A673 (cell line): ENCODE data around the gene ECE1. TPM values are rescaled to one million over a fixed set of nuclear protein-coding genes. Genes with fewer than 3 reads are reported as not detected.

Experiments used
- BruUV-seq: library from RNA; stranded (reverse); fragments of 400-500 nt; replicated peaks from 2 replicates; lab custom pipeline; 2021; lab: Mats Ljungman, UMichigan
- CTCF ChIA-PET: fragments of 300-600 bp; sonication (Branson Sonifier 250); formaldehyde crosslinking; loops from one replicate; lab custom pipeline; 2022; ENCODE audit warnings: antibody characterized with exemption; lab: Charles Lee
- POLR2A ChIA-PET: fragments of 300-600 bp; sonication (Branson Sonifier 250); formaldehyde crosslinking; loops from one replicate; lab custom pipeline; 2022; ENCODE audit warnings: antibody characterized with exemption; ENCODE audit not compliant: low non-redundant PET; lab: Charles Lee
- DNase-seq: peaks from one replicate; pipeline ENCODE4 v3.0.0-alpha.2; 2015; ENCODE audit warnings: low spot score
- H3K27ac ChIP-seq: fragments of 200-600 bp; sonication (generic); 2 replicates; pipeline ENCODE4 v1.5.1; 2016; ENCODE audit warnings: mixed run types, low read depth, mild to moderate bottlenecking, mixed read lengths, antibody characterized with exemption, low read length; ENCODE audit not compliant: poor library complexity, severe bottlenecking
- H3K27me3 ChIP-seq: fragments of 200-600 bp; sonication (generic); replicated peaks from 2 replicates; pipeline ENCODE4 v1.6.1; 2017; ENCODE audit warnings: mixed run types, low read depth, mild to moderate bottlenecking, mixed read lengths, antibody characterized with exemption, low read length; ENCODE audit not compliant: insufficient read depth, poor library complexity
- H3K36me3 ChIP-seq: fragments of 200-600 bp; sonication (generic); 2 replicates; pipeline ENCODE4 v1.6.1; 2016; ENCODE audit warnings: mixed run types, mild to moderate bottlenecking, mixed read lengths, antibody characterized with exemption, low read length; ENCODE audit not compliant: insufficient read depth, poor library complexity, severe bottlenecking
- H3K4me1 ChIP-seq: fragments of 200-600 bp; sonication (generic); 2 replicates; pipeline ENCODE4 v1.6.1; 2017; ENCODE audit warnings: mixed run types, mild to moderate bottlenecking, mixed read lengths, antibody characterized with exemption, low read length; ENCODE audit not compliant: insufficient read depth, poor library complexity, severe bottlenecking
- H3K4me3 ChIP-seq: fragments of 200-600 bp; sonication (generic); 2 replicates; pipeline ENCODE4 v1.5.1; 2016; ENCODE audit warnings: low read depth, mixed run types, mild to moderate bottlenecking, mixed read lengths, low read length; ENCODE audit not compliant: poor library complexity, severe bottlenecking
- H3K9me3 ChIP-seq: fragments of 200-600 bp; sonication (generic); 2 replicates; pipeline ENCODE4 v1.6.1; 2016; ENCODE audit warnings: mixed run types, low read depth, mild to moderate bottlenecking, mixed read lengths, antibody characterized with exemption, low read length; ENCODE audit not compliant: poor library complexity, severe bottlenecking
- CTCF ChIP-seq: fragments of 300-800, 200-600 bp; sonication (generic); conservative IDR thresholded peaks from 2 replicates; pipeline ENCODE4 v1.5.1; 2017; ENCODE audit warnings: low read depth, mild to moderate bottlenecking, antibody characterized with exemption, low read length, moderate library complexity, mixed read lengths
- EZH2 ChIP-seq: fragments of 200-600 bp; sonication (generic); IDR thresholded peaks from 2 replicates; pipeline ENCODE4 v1.6.1; 2017; ENCODE audit warnings: borderline replicate concordance, low read depth, mild to moderate bottlenecking, mixed read lengths, antibody characterized with exemption, low read length; ENCODE audit not compliant: poor library complexity, severe bottlenecking
- intact Hi-C: fragments of 100-400 bp; cut with micrococcal nuclease; formaldehyde crosslinking; loops from one replicate; pipeline ENCODE4 v1.10.0; 2022; ENCODE audit not compliant: unreplicated experiment
- total RNA-seq: library from RNA; stranded (reverse); gene quantifications from 2 replicates; pipeline ENCODE4 v1.2.3, GENCODE V29; 2021

ECE1 gene
- total RNA-seq, 1 experiment from 2014 or later: 31.5 TPM

- Histone ChIP-seq H3K4me1 (peaks cover 5% of the 10 kb centered on the region), H3K9me3 (no peaks in the 10 kb centered on the region), H3K36me3 (no peaks in the 10 kb centered on the region), H3K27ac (no peak overlapping the region), H3K27me3 (no peaks in the 10 kb centered on the region), H3K4me3 (no peak overlapping the region)
- intact Hi-C loops: no loop called here
- CTCF ChIA-PET: interaction anchor here (3.1 kb wide), 1 partner anchor 10 kb away, joined by 22 read pairs; no protein-coding TSS in a partner anchor
- POLR2A ChIA-PET: no interaction called here
- TF ChIP-seq CTCF: no peak
- TF ChIP-seq EZH2: no peak
- DNase-seq: no peak
- no TSS peak for BruUV-seq
These were observed 29.7 kb downstream of the ECE1 start for GRCh38 chr1:21260405-21261125.

GRCh38 chr1:21259316-21260076, 30.8 kb downstream of the ECE1 start:
- TF ChIP-seq EZH2 (no peak), CTCF (no peak)
- no TSS peak for BruUV-seq
- ChIA-PET CTCF (interaction anchor here (3.1 kb wide), 1 partner anchor 11 kb away, joined by 22 read pairs; no protein-coding TSS in a partner anchor), POLR2A (no interaction called here)
- no peak overlapping the region for H3K27ac ChIP-seq
- H3K4me3 ChIP-seq: no peak overlapping the region
- H3K36me3 ChIP-seq: no peaks in the 10 kb centered on the region
- DNase-seq: no peak
- H3K9me3 ChIP-seq: no peaks in the 10 kb centered on the region
- peaks cover 8% of the 10 kb centered on the region for H3K4me1 ChIP-seq
- no peaks in the 10 kb centered on the region for H3K27me3 ChIP-seq
- intact Hi-C loops: loop anchor here (10.0 kb wide), 2 partner anchors 335 to 395 kb away; no protein-coding TSS in a partner anchor

GRCh38 chr1:21258331-21259134, 31.7 kb downstream of the ECE1 start:
- intact Hi-C loops: loop anchor here (10.0 kb wide), 2 partner anchors 336 to 396 kb away; no protein-coding TSS in a partner anchor
- TF ChIP-seq CTCF: no peak
- no peak for TF ChIP-seq EZH2
- no peaks in the 10 kb centered on the region for H3K27me3 ChIP-seq

More at GRCh38 chr1:21258331-21259134, 31.7 kb downstream of the ECE1 start:
- Histone ChIP-seq H3K4me3 (no peak overlapping the region), H3K27ac (no peak overlapping the region), H3K4me1 (peaks cover 12% of the 10 kb centered on the region), H3K36me3 (no peaks in the 10 kb centered on the region), H3K9me3 (no peaks in the 10 kb centered on the region)
- ChIA-PET CTCF (no interaction called here), POLR2A (no interaction called here)
- no TSS peak for BruUV-seq
- no peak for DNase-seq
